ENCODE results near the gene SLC9B1.

GRCh38 chr4:103030791-103031190 lies 11.3 kb upstream of the SLC9B1 start:
- TF ChIP-seq CTCF (IDR thresholded peaks at IDR 0.05) = no peak
- TF ChIP-seq EZH2 (IDR thresholded peaks at IDR 0.05; ENCODE audit: borderline replicate concordance, insufficient read depth, low read depth, low read length, poor library complexity, severe bottlenecking) = no peak

Measured in B cell (primary cell).